Activated CD8-positive, alpha-beta T cell treated with anti-CD3 and anti-CD28 coated beads, Interleukin-2, amount 10 ng/mL, durations not matched to agents 7 days and 5 days (primary cell): ENCODE measurements around the gene AP4B1. TPM values are rescaled to one million over a fixed set of nuclear protein-coding genes. Genes with fewer than 3 reads are reported as not detected.
"Not testable (repeated sequence)": the region's sequence is repeated elsewhere in the genome, so short reads cannot be mapped to it uniquely, and the experiment has no call there.

Experiments used
- ATAC-seq: fragments of 150-1000 bp; cut with Tn5 transposase; one replicate; pipeline ENCODE4 v1.10.0; 2021; ENCODE audit warnings: moderate library complexity
- CTCF ChIA-PET: fragments of 350-600 bp; sonication (Branson Sonifier 250); formaldehyde crosslinking; loops from one replicate; lab custom pipeline; 2021; ENCODE audit warnings: antibody characterized with exemption; lab: Charles Lee
- POLR2A ChIA-PET: fragments of 350-600 bp; sonication (Branson Sonifier 250); formaldehyde crosslinking; loops from one replicate; lab custom pipeline; 2021; ENCODE audit warnings: antibody characterized with exemption; lab: Charles Lee
- DNase-seq: peaks from one replicate; pipeline ENCODE4 v3.0.0-alpha.2; 2020
- H3K27ac Mint-ChIP-seq: one replicate; pipeline ENCODE4 v1.8.0; 2021; ENCODE audit warnings: mild to moderate bottlenecking, mixed read lengths
- H3K27me3 Mint-ChIP-seq: one replicate; pipeline ENCODE4 v1.8.0; 2021; ENCODE audit warnings: low read depth, mixed read lengths
- H3K36me3 Mint-ChIP-seq: one replicate; pipeline ENCODE4 v1.8.0; 2021; ENCODE audit warnings: low read depth, mixed read lengths
- H3K4me1 Mint-ChIP-seq: one replicate; pipeline ENCODE4 v1.8.0; 2021; ENCODE audit warnings: low read depth, mixed read lengths
- H3K4me3 Mint-ChIP-seq: one replicate; pipeline ENCODE4 v1.8.0; 2021; ENCODE audit warnings: mild to moderate bottlenecking, mixed read lengths
- H3K9me3 Mint-ChIP-seq: one replicate; pipeline ENCODE4 v1.8.0; 2022; ENCODE audit warnings: mixed read lengths; ENCODE audit not compliant: insufficient read depth
- total RNA-seq, 2 experiments: library from RNA; stranded (reverse); gene quantifications; one replicate each; pipeline ENCODE4 v1.2.3, GENCODE V29; 2021

The AP4B1 gene
- total RNA-seq, 2 experiments from 2014 or later: 42.9 to 44.9 TPM

DNA sequence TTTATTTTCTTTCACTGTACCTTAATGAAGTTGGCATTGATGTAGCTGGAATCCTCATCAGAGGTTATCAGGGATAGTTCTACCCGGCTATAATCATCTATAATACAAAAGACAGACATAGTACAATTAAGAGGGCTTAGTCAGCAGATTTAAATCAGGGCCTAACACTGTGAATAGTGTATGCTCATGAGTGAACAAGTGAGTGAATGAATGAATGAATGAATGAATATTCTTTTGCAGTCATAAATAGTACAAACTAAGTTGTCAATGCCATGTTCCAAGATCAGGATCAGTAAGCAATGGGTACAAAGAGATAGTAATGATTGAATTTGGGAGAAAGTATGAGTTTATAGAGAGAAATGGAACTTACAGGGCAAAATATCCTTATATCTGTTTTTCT is 45.6 kb downstream of the AP4B1 start:
- ChIA-PET CTCF (interaction anchor here (0.9 to 5.0 kb wide), 9 partner anchors 9 to 105 kb away, joined by 3 to 18 read pairs (median 6); partner anchors contain the start of genes AP4B1, HIPK1 and PHTF1), POLR2A (interaction anchor here (1.5 kb wide), 2 partner anchors 11 to 71 kb away, joined by 4 to 7 read pairs; partner anchors contain the start of gene HIPK1)
- no peak for DNase-seq
- Mint-ChIP-seq H3K4me3 (no peak overlapping the region), H3K4me1 (peaks cover 43% of the 10 kb centered on the region), H3K36me3 (peaks cover 70% of the 10 kb centered on the region), H3K27ac (no peak overlapping the region), H3K27me3 (no peaks in the 10 kb centered on the region), H3K9me3 (no peaks in the 10 kb centered on the region)
- ATAC-seq: no peak

GRCh38 chr1:113858418-113858817 is 46.2 kb downstream of the AP4B1 start:
- Mint-ChIP-seq H3K9me3 (no peaks in the 10 kb centered on the region), H3K27me3 (no peaks in the 10 kb centered on the region), H3K27ac (no peak overlapping the region), H3K4me1 (peaks cover 40% of the 10 kb centered on the region), H3K4me3 (no peak overlapping the region), H3K36me3 (peaks cover 66% of the 10 kb centered on the region)
- DNase-seq: no peak
- no peak for ATAC-seq
- CTCF ChIA-PET: no interaction called here
- POLR2A ChIA-PET: no interaction called here

DNA sequence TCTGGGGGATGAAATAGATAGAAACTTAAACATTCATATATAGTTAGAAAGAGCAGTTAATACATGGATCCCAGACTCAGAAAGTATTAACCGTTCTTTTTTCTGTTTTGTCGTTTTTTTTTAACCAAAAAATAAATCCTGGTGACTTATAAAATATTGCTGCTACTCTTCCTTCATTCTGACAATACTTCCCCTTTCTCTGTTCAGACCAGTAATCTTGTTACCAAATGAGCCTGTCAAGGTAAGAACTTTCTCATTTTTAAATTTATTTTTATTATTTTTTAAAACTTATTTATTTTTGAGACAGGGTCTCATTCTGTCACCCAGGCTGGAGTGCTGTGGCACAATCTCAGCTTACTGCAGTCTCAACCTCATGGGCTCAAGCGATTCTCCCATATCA is 46.8 kb downstream of the AP4B1 start:
- no peaks in the 10 kb centered on the region for H3K9me3 Mint-ChIP-seq
- peaks cover 35% of the 10 kb centered on the region for H3K4me1 Mint-ChIP-seq

DNA sequence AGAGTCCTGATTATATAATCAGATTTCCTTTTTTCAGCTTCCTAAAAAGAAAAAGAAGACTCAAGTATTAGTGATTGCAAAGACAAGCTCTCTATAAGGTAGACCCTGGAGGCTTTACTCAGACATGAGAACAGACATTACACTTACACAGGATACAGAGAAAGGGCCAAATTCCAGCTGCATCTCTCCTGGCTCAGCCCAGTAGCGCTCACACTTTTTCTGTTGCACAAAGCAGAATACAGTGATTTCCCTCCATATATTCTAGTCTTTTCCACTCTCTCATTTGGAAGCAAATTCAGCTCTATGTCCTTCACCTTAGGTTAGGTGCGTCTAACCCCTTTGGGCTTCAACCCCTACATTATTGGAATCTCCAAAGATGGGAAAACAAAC is 48.2 kb downstream of the AP4B1 start:
- DNase-seq (no peak), ATAC-seq (no peak)
- Mint-ChIP-seq H3K9me3 (no peaks in the 10 kb centered on the region), H3K27ac (no peak overlapping the region), H3K27me3 (no peaks in the 10 kb centered on the region), H3K4me3 (no peak overlapping the region), H3K4me1 (peaks cover 30% of the 10 kb centered on the region), H3K36me3 (peaks cover 67% of the 10 kb centered on the region)
- CTCF ChIA-PET: interaction anchor here (1.0 to 2.1 kb wide), 5 partner anchors 13 to 784 kb away, joined by 4 to 8 read pairs (median 4); partner anchors contain the start of gene LRIG2
- POLR2A ChIA-PET: interaction anchor here (0.7 to 1.3 kb wide), 3 partner anchors 13 to 84 kb away, joined by 3 to 4 read pairs (median 3); partner anchors contain the start of gene AP4B1

More for the DNA sequence above, 46.8 kb downstream of the AP4B1 start:
- Mint-ChIP-seq H3K27ac (no peak overlapping the region), H3K36me3 (peaks cover 64% of the 10 kb centered on the region), H3K27me3 (no peaks in the 10 kb centered on the region), H3K4me3 (no peak overlapping the region)
- POLR2A ChIA-PET: no interaction called here
- ATAC-seq: no peak
- no peak for DNase-seq
- CTCF ChIA-PET: no interaction called here

DNA sequence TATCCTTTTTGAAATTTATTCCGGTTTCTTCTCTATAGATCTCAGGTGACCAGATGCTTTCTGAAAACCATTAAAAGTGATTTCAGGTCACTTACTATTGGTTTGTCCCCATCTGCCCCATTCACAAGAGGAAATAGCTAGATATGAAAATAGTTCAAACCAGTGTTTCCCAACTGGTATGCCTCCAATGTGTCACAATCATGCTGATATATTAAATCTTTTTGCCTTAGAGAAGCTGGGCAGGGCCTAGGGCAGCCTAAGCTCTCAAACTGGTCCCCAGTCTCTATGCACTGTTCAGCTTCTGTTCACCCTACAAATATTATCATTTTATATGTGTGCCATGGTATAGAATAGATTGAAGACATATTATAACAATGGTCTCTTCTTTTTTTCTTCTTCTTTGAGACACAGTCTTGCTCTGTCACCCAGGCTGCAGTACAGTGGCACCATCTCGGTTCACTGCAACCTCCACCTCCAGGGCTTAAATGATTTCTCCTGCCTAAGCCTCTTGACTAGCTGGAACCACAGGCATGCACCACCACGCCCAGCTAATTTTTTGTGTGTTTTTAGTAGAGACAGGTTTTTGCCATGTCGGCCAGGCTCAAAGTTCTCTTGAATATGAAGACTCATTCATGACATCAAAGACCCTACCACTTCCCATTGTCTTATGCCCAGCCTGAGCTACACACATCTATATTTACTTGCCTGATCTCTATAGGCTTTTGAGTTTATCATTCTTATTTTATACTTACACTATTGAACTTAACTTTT is 48.8 kb downstream of the AP4B1 start:
- ChIA-PET POLR2A (interaction anchor here (0.6 to 1.3 kb wide), 7 partner anchors 9 to 504 kb away, joined by 3 to 4 read pairs (median 3); partner anchors contain the start of gene AP4B1), CTCF (interaction anchor here (1.0 to 2.1 kb wide), 5 partner anchors 13 to 783 kb away, joined by 4 to 8 read pairs (median 4); partner anchors contain the start of gene LRIG2)
- ATAC-seq (no peak), DNase-seq (no peak)
- Mint-ChIP-seq H3K27ac (no peak overlapping the region), H3K4me3 (no peak overlapping the region), H3K9me3 (no peaks in the 10 kb centered on the region), H3K4me1 (peaks cover 28% of the 10 kb centered on the region), H3K27me3 (no peaks in the 10 kb centered on the region), H3K36me3 (peaks cover 70% of the 10 kb centered on the region)

DNA sequence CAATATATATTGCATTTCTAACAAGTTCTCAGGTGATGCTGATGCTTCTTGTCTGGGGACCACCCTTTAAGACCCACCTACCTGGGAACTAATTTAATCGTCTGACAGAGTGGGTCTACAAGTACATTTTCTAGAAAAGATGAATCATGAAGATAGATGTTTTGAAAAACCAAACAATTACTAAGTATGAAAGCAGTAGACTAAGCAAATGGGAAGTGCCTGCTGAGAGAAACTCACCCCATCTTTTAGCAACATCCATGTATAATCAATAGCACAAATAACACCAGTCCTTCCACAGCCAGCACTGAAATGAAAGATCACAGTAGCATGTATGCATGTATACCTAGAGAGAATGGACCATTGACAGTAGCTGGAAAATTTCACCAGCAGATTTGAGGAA is 50.4 kb downstream of the AP4B1 start:
- H3K9me3 Mint-ChIP-seq: no peaks in the 10 kb centered on the region
- CTCF ChIA-PET: interaction anchor here (0.7 kb wide), 1 partner anchor 28 kb away, joined by 3 read pairs; no protein-coding TSS in a partner anchor
- POLR2A ChIA-PET: no interaction called here
- H3K4me3 Mint-ChIP-seq: no peak overlapping the region
- DNase-seq (no peak), ATAC-seq (no peak)
- H3K27me3 Mint-ChIP-seq: no peaks in the 10 kb centered on the region
- H3K36me3 Mint-ChIP-seq: peaks cover 77% of the 10 kb centered on the region
- H3K4me1 Mint-ChIP-seq: peaks cover 27% of the 10 kb centered on the region
- no peak overlapping the region for H3K27ac Mint-ChIP-seq

DNA sequence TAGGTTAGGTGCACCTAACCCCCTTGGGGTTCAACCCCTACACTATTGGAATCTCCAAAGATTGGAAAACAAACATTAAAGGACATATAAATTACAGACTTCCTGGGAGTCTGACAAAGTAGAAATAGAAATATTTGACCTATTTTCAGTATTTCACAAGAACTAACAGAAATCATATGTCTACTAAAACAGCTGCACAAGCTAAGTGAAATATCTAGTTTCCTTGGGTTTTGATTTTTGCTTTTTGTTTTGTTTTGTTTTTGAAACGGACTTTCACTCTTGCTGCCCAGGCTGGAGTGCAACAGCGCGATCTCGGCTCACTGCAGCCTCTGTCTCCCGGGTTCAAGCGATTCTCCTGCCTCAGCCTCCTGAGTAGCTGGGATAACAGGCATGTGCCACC is 51.9 kb downstream of the AP4B1 start:
- H3K27ac Mint-ChIP-seq, POLR2A ChIA-PET, H3K4me3 Mint-ChIP-seq, DNase-seq, ATAC-seq, CTCF ChIA-PET, H3K27me3 Mint-ChIP-seq, H3K9me3 Mint-ChIP-seq: not testable (repeated sequence)
- H3K4me1 Mint-ChIP-seq: peaks cover 26% of the 10 kb centered on the region
- H3K36me3 Mint-ChIP-seq: peaks cover 77% of the 10 kb centered on the region

GRCh38 chr1:113850127-113850796 is 54.3 kb downstream of the AP4B1 start:
- H3K9me3 Mint-ChIP-seq: peaks cover 13% of the 10 kb centered on the region
- peaks cover 26% of the 10 kb centered on the region for H3K4me1 Mint-ChIP-seq
- POLR2A ChIA-PET: interaction anchor here (0.6 to 1.3 kb wide), 4 partner anchors 17 to 22 kb away, joined by 3 to 5 read pairs (median 4); no protein-coding TSS in a partner anchor
- CTCF ChIA-PET: interaction anchor here (0.6 to 2.3 kb wide), 9 partner anchors 10 to 126 kb away, joined by 3 to 11 read pairs (median 3); partner anchors contain the start of genes AP4B1, DCLRE1B and HIPK1
- peak overlapping the region; percentile 65 for H3K27ac Mint-ChIP-seq
- H3K4me3 Mint-ChIP-seq: no peak overlapping the region
- peak; percentile 52 for ATAC-seq
- DNase-seq: no peak
- H3K36me3 Mint-ChIP-seq: peaks cover 78% of the 10 kb centered on the region
- no peaks in the 10 kb centered on the region for H3K27me3 Mint-ChIP-seq

- CTCF ChIA-PET: interaction anchor here (1.6 to 2.3 kb wide), 2 partner anchors 11 to 103 kb away, joined by 3 to 11 read pairs; no protein-coding TSS in a partner anchor
- H3K4me1 Mint-ChIP-seq: peaks cover 23% of the 10 kb centered on the region
- H3K27ac Mint-ChIP-seq: no peak overlapping the region
- no peak for ATAC-seq
- H3K27me3 Mint-ChIP-seq: no peaks in the 10 kb centered on the region
- no peak overlapping the region for H3K4me3 Mint-ChIP-seq
- H3K36me3 Mint-ChIP-seq: peaks cover 74% of the 10 kb centered on the region
- POLR2A ChIA-PET: no interaction called here
- peaks cover 13% of the 10 kb centered on the region for H3K9me3 Mint-ChIP-seq
- DNase-seq: no peak
These were observed 55.5 kb downstream of the AP4B1 start for GRCh38 chr1:113849072-113849471.

DNA sequence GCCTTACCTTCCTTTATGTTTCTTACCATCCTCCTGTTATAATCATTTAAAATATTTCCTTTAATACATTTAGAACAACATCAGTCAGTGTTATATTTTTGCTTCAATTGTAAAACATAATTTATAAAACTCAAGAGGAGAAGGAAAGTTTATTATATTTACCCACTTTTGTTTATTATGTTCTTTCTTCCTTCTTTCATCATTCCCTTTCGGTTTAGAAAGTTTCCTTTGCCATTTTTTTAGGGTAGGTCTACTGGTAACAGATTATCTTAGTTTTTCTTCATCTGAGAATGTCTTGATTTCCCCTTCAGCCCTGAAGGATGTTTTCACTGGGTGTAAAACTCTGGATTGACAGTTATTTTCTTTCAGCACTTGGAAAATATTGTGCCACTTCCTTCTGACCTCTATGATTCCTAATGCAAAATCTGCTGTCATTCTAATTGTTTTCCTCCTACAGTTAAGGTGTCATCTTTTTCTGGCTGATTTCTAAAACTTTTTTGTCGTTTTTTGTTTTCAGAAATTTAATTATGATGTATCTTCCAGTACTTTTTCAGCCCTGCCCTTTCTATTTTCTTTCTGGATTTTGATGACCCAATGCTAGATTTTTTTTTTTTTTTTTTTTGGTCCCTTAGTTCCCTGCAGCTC is 58.1 kb downstream of the AP4B1 start:
- no peak for ATAC-seq
- no peak for DNase-seq
- Mint-ChIP-seq H3K27ac (no peak overlapping the region), H3K4me3 (no peak overlapping the region), H3K36me3 (peaks cover 78% of the 10 kb centered on the region), H3K27me3 (no peaks in the 10 kb centered on the region), H3K9me3 (peaks cover 13% of the 10 kb centered on the region), H3K4me1 (peaks cover 18% of the 10 kb centered on the region)
- CTCF ChIA-PET: no interaction called here
- POLR2A ChIA-PET: no interaction called here
